HFF-Myc (cell line): ENCODE data around the gene SBF2.

Experiments used
- DNase-seq: peaks from one replicate; pipeline ENCODE4 v3.0.0-alpha.2; 2011; ENCODE audit warnings: low read depth; ENCODE audit errors: extremely low read depth
- H3K4me3 ChIP-seq: replicated peaks from 2 replicates; pipeline ENCODE4 v1.5.1; 2011; ENCODE audit warnings: low read depth, mild to moderate bottlenecking, control low read depth, low read length
- CTCF ChIP-seq: IDR thresholded peaks from 2 replicates; pipeline ENCODE4 v1.5.1; 2012; ENCODE audit warnings: mild to moderate bottlenecking, low read depth, low read length, control low read depth; ENCODE audit errors: missing control alignments

SBF2 gene

DNA sequence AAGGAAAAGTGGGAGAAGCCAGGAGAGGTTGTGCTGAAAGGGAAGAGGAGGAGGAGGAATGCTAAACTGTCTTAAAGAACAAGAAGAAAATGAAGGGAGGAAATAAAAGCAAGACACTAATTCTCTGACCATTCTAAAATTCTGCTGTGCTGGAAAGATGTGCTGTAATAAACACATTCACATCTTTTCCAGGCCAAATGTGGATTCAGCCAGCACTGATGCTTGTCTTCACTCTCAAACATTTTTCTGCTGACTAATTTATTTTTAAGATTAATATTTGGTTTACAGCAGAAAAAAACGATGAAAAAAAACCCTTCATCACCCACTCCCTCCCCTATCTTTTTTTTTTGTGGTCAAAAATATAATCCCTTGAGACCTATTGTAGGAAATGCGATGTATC, 406.5 kb downstream of the SBF2 start:
- no peak for DNase-seq
- H3K4me3 ChIP-seq: no peak overlapping the region
- no peak for TF ChIP-seq CTCF

DNA sequence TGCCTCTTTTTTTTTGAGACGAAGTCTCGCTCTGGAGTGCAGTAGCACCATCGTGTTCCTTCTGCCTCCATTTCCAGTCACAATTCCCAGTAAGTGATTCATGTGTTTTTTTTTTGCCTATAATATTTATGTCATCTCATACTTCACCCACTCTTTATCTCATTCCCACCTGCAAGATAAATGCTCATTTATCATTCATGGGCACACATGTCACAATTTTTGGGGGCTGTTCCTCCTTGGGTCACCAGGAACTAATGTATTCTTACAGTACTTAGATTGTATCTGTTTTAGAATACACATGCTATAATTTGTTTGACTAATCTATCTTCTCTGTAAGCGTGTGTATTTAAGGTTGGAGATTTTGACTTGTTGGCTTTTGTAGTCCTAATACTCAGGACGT, 407.4 kb downstream of the SBF2 start:
- no peak overlapping the region for H3K4me3 ChIP-seq
- TF ChIP-seq CTCF: no peak
- DNase-seq: no peak

DNA sequence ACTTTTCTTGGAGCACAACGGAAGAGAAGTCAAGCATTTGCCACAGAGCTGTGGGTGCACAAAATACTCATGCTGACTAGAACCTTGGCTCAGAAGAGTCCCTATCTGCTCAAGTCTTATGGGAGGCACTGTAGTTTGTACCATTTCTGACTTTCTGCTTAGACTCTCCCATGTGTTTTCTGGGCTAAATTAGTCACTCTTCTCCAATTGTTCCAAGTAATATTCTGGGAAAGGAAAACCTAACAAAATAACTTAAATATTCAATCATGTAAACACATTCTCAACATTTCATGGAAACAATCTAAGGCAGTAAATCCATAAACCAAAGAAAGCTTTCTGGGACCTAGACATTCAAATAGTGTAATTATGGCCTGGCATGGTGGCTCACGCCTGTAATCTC, 409.4 kb downstream of the SBF2 start:
- H3K4me3 ChIP-seq: no peak overlapping the region
- no peak for DNase-seq
- TF ChIP-seq CTCF: no peak

- no peak for DNase-seq
- no peak for TF ChIP-seq CTCF
- H3K4me3 ChIP-seq: no peak overlapping the region
Measured at GRCh38 chr11:9880657-9881056, 413.4 kb downstream of the SBF2 start.

DNA sequence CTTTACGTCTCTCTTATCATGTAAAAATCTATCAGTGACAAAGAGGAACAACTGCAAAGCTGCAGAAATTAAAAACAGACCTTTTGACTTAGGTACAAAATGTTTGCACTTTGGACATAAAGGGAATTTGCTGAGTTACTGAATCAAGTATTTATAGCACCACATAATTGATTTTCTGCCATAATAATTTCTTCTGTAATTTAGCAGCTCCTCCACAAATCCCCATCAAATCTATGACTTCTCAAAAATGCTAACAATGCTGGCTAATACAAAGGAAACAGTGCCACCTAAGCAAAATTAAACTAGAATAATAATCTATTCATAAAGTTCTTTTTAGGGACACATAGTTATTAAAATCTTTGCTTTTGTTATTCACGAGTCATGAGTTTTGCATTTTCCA, 415.1 kb downstream of the SBF2 start:
- no peak for TF ChIP-seq CTCF
- no peak overlapping the region for H3K4me3 ChIP-seq
- no peak for DNase-seq

DNA sequence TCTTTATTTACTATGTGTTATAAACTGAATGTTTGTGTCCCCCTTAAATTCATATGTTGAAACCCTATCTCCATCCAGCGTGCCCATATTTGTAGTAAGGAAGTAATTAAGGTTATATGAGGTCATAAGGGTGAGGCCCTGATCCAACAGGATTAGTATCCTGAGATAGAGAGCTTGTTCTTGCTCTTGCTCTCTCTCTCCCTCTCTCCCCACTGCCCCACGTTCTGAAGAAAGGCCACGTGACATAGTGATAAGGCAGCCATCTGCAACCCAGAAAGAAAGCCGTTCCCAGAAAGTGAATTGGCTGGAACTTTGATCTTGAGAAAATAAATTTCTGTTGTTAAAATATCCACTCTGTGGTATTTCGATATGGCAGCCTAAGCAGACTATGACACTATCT, 417.7 kb downstream of the SBF2 start:
- H3K4me3 ChIP-seq: no peak overlapping the region
- no peak for TF ChIP-seq CTCF
- DNase-seq: no peak

GRCh38 chr11:9875862-9876261, 418.2 kb downstream of the SBF2 start:
- no peak overlapping the region for H3K4me3 ChIP-seq
- no peak for DNase-seq
- TF ChIP-seq CTCF: no peak
